Activated naive CD8-positive, alpha-beta T cell treated with anti-CD3 and anti-CD28 coated beads, Interleukin-2, amount 10 ng/mL, durations not matched to agents 7 days and 5 days (primary cell): ENCODE measurements around the gene FBLN5. TPM values are rescaled to one million over a fixed set of nuclear protein-coding genes. Genes with fewer than 3 reads are reported as not detected.

ENCODE experiments used
- ATAC-seq: fragments of 150-1000 bp; cut with Tn5 transposase; one replicate; pipeline ENCODE4 v1.10.0; 2021; ENCODE audit warnings: low read depth, moderate library complexity
- POLR2A ChIA-PET: fragments of 350-600 bp; sonication (Branson Sonifier 250); formaldehyde crosslinking; loops from one replicate; lab custom pipeline; 2021; ENCODE audit warnings: antibody characterized with exemption; lab: Charles Lee
- DNase-seq: peaks from one replicate; pipeline ENCODE4 v3.0.0; 2021
- H3K27ac Mint-ChIP-seq: one replicate; pipeline ENCODE4 v1.8.0; 2022; ENCODE audit warnings: mild to moderate bottlenecking, mixed read lengths
- H3K27me3 Mint-ChIP-seq: one replicate; pipeline ENCODE4 v1.8.0; 2022; ENCODE audit warnings: mild to moderate bottlenecking, moderate library complexity, mixed read lengths
- H3K36me3 Mint-ChIP-seq: one replicate; pipeline ENCODE4 v1.8.0; 2021; ENCODE audit warnings: mild to moderate bottlenecking, mixed read lengths
- H3K4me1 Mint-ChIP-seq: one replicate; pipeline ENCODE4 v1.8.0; 2021; ENCODE audit warnings: mixed read lengths
- H3K4me3 Mint-ChIP-seq: one replicate; pipeline ENCODE4 v1.8.0; 2022; ENCODE audit warnings: mild to moderate bottlenecking, moderate library complexity, mixed read lengths
- H3K9me3 Mint-ChIP-seq: one replicate; pipeline ENCODE4 v1.8.0; 2021; ENCODE audit warnings: mixed read lengths
- total RNA-seq, 2 experiments: library from RNA; stranded (reverse); gene quantifications; one replicate each; pipeline ENCODE4 v1.2.3, GENCODE V29; 2021

The FBLN5 gene
- total RNA-seq, 2 experiments from 2014 or later: 2.4 to 3.5 TPM

GRCh38 chr14:91963465-91963864 lies 16.0 kb upstream of the FBLN5 start:
- no peak overlapping the region for H3K4me3 Mint-ChIP-seq
- no peak for DNase-seq
- POLR2A ChIA-PET: interaction anchor here (0.7 kb wide), 1 partner anchor 27 kb away, joined by 4 read pairs; no protein-coding TSS in a partner anchor
- no peak for ATAC-seq
- H3K9me3 Mint-ChIP-seq: no peaks in the 10 kb centered on the region
- H3K4me1 Mint-ChIP-seq: peaks cover 4% of the 10 kb centered on the region
- H3K27ac Mint-ChIP-seq: no peak overlapping the region
- H3K36me3 Mint-ChIP-seq: peaks cover 6% of the 10 kb centered on the region
- H3K27me3 Mint-ChIP-seq: no peaks in the 10 kb centered on the region

DNA sequence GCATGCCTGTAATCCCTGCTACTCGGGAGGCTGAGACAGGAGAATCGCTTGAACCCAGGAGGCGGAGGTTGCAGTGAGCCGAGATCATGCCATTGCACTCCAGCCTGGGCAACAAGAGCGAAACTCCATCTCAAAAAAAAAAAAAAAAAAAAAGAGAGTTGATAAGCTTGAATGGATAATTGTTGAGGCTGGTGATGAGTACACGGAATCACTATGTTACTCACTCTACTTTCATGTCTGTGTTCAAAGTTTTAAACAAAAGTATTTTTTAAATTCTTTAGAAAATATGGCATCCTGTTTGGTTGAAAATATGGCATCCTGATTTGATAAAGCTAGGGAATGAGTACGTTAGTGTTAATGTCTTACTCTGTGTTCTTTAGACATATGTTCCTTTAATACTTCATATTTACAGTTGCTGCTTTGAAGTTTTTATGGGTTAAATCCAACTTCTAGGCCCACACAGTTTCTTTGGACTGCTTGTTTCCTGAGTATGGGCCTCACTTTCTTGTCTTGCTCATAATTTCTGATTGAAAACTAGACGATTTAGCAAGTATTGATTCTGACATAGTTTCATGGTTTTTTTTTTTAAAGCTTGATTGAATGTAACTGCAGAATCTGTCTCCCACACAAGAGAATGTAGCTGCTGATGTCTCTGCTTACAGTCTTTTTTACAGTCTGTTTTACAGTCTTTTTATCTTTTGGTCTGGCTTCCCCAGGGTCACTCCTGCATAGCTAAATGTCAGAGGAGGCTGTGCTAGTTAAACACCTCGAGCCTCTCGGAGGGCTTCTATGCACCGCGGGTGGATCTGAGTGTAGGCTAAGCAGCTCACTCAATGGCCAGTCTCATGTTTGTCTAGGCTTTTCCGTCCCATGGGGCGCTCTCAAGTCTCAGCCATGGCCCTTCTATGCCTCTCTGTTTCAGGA lies 14.1 kb upstream of the FBLN5 start:
- no peaks in the 10 kb centered on the region for H3K36me3 Mint-ChIP-seq
- no peak overlapping the region for H3K27ac Mint-ChIP-seq
- no peak overlapping the region for H3K4me3 Mint-ChIP-seq
- no peaks in the 10 kb centered on the region for H3K9me3 Mint-ChIP-seq
- ATAC-seq: no peak
- POLR2A ChIA-PET: no interaction called here
- DNase-seq: no peak
- no peaks in the 10 kb centered on the region for H3K4me1 Mint-ChIP-seq
- peaks cover 2% of the 10 kb centered on the region for H3K27me3 Mint-ChIP-seq

GRCh38 chr14:91957876-91958313 lies 10.4 kb upstream of the FBLN5 start:
- DNase-seq: no peak
- Mint-ChIP-seq H3K36me3 (no peaks in the 10 kb centered on the region), H3K27me3 (peaks cover 18% of the 10 kb centered on the region), H3K27ac (no peak overlapping the region), H3K4me1 (no peaks in the 10 kb centered on the region), H3K4me3 (no peak overlapping the region), H3K9me3 (no peaks in the 10 kb centered on the region)
- ATAC-seq: no peak
- POLR2A ChIA-PET: no interaction called here

GRCh38 chr14:91956616-91957015 lies 9.1 kb upstream of the FBLN5 start:
- no peaks in the 10 kb centered on the region for H3K4me1 Mint-ChIP-seq
- no peaks in the 10 kb centered on the region for H3K9me3 Mint-ChIP-seq
- ATAC-seq (no peak), DNase-seq (no peak)
- no peak overlapping the region for H3K27ac Mint-ChIP-seq
- no peaks in the 10 kb centered on the region for H3K36me3 Mint-ChIP-seq
- POLR2A ChIA-PET: interaction anchor here (1.2 kb wide), 1 partner anchor 10 kb away, joined by 3 read pairs; no protein-coding TSS in a partner anchor
- no peak overlapping the region for H3K4me3 Mint-ChIP-seq
- H3K27me3 Mint-ChIP-seq: peaks cover 23% of the 10 kb centered on the region

DNA sequence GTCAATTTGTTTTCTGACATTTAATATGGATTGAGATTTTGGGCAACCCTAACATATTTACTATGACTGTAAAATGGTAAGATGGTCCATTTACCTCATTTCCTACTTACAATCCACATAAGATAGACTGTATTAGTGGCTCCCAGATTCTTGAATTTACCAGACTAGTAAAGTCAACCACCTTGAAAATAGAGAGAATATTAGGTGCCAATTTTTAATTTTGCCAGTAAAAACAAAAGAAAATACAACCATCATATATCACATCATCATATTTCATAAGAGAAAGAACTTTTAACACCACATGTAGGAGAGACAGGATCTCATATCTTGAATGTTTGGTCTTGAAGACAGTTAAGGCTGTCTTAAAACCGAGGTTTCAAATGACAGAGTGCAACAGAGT lies 7.7 kb upstream of the FBLN5 start:
- POLR2A ChIA-PET: no interaction called here
- Mint-ChIP-seq H3K36me3 (no peaks in the 10 kb centered on the region), H3K27ac (no peak overlapping the region), H3K9me3 (no peaks in the 10 kb centered on the region), H3K27me3 (peaks cover 27% of the 10 kb centered on the region), H3K4me3 (no peak overlapping the region), H3K4me1 (no peaks in the 10 kb centered on the region)
- no peak for ATAC-seq
- DNase-seq: no peak

GRCh38 chr14:91953170-91953985 lies 5.9 kb upstream of the FBLN5 start:
- no peak for ATAC-seq
- no peaks in the 10 kb centered on the region for H3K9me3 Mint-ChIP-seq
- H3K27me3 Mint-ChIP-seq: peaks cover 41% of the 10 kb centered on the region
- H3K4me1 Mint-ChIP-seq: no peaks in the 10 kb centered on the region
- POLR2A ChIA-PET: no interaction called here
- H3K4me3 Mint-ChIP-seq: no peak overlapping the region
- H3K36me3 Mint-ChIP-seq: no peaks in the 10 kb centered on the region
- DNase-seq: no peak
- H3K27ac Mint-ChIP-seq: no peak overlapping the region

- peaks cover 50% of the 10 kb centered on the region for H3K27me3 Mint-ChIP-seq
- POLR2A ChIA-PET: interaction anchor here (1.0 to 1.2 kb wide), 2 partner anchors 93 to 437 kb away, joined by 3 read pairs; partner anchors contain the start of genes PPP4R3A and TRIP11
- H3K4me3 Mint-ChIP-seq: peak overlapping the region; percentile 89
- DNase-seq (no peak), ATAC-seq (peak; percentile 17)
- no peaks in the 10 kb centered on the region for H3K36me3 Mint-ChIP-seq
- H3K9me3 Mint-ChIP-seq: no peaks in the 10 kb centered on the region
- peaks cover 16% of the 10 kb centered on the region for H3K4me1 Mint-ChIP-seq
- H3K27ac Mint-ChIP-seq: no peak overlapping the region
Observed at GRCh38 chr14:91946622-91947474, 646 bp downstream of the FBLN5 start.

DNA sequence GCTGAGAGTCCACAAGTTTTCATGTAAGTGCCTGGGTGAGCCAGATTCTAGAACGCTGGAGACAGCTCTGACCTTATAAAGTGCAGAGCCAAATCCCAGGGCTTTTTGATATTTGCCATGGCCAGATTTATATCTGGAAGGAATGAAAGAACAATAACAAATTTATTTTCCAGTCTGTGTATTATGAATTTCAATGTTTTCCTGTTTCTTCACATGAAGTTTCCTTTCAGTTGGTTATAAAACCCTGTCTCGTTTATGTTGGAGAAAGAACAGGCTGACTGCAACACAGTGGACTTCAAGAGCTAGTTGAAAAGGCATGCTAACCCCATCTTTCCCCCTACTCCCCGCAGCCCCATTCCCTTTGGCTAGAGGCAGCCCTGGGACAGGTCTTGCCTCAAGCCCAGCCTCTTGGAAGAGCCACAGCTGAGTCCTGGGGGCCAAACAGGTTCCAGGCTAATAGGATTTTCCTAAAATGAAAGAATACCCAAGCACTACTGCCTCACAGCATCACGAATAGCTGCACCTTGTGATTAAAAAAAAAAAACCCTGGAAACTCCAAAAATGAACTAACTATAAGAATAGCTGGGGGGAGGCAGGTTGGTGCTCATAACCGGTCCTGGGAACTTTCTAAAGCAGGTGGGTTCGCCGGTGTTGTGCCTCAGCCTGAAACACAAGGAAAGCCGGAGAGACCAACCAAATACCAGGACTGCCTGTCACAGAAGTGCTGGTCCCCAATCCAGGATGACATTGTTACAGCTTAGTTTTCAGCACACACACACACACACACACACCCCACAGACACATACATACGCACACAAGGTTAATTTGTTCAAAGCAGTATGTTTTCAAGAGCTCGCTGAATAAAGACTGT lies 1.5 kb downstream of the FBLN5 start:
- Mint-ChIP-seq H3K27me3 (peaks cover 50% of the 10 kb centered on the region), H3K4me3 (no peak overlapping the region)

GRCh38 chr14:91942946-91943345 lies 4.5 kb downstream of the FBLN5 start:
- H3K36me3 Mint-ChIP-seq: no peaks in the 10 kb centered on the region
- DNase-seq (no peak), ATAC-seq (no peak)
- H3K27ac Mint-ChIP-seq: no peak overlapping the region
- POLR2A ChIA-PET: no interaction called here
- no peak overlapping the region for H3K4me3 Mint-ChIP-seq
- no peaks in the 10 kb centered on the region for H3K9me3 Mint-ChIP-seq
- H3K4me1 Mint-ChIP-seq: peaks cover 21% of the 10 kb centered on the region
- H3K27me3 Mint-ChIP-seq: peaks cover 30% of the 10 kb centered on the region

More for the DNA sequence above, 1.5 kb downstream of the FBLN5 start:
- ATAC-seq (no peak), DNase-seq (no peak)
- H3K27ac Mint-ChIP-seq: no peak overlapping the region
- no peaks in the 10 kb centered on the region for H3K36me3 Mint-ChIP-seq
- no peaks in the 10 kb centered on the region for H3K9me3 Mint-ChIP-seq
- POLR2A ChIA-PET: interaction anchor here (1.0 kb wide), 1 partner anchor 94 kb away, joined by 3 read pairs; the partner anchor contains the start of gene TRIP11
- H3K4me1 Mint-ChIP-seq: peaks cover 21% of the 10 kb centered on the region

DNA sequence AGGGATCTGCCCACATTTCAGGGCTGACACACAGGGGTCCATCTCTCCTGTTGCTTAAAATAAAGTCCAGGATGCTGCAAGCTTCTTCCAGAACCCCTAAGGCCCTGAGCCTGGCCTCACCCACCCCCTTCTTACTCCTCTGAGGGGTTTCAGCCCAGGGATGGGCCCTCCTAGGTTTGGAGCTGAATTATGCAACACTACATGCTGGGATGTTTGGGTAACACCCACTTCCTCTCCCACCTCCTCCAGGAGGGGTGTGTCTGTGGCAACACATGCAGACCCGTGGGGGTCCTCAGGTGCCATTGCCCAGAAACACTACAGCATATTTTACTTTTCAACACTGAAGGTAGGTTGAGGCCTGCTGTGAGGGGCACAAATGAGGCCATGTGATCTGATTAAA lies 5.4 kb downstream of the FBLN5 start:
- Mint-ChIP-seq H3K36me3 (no peaks in the 10 kb centered on the region), H3K4me1 (peaks cover 21% of the 10 kb centered on the region), H3K4me3 (no peak overlapping the region), H3K9me3 (no peaks in the 10 kb centered on the region), H3K27ac (no peak overlapping the region), H3K27me3 (peaks cover 26% of the 10 kb centered on the region)
- DNase-seq (no peak), ATAC-seq (no peak)
- POLR2A ChIA-PET: no interaction called here

DNA sequence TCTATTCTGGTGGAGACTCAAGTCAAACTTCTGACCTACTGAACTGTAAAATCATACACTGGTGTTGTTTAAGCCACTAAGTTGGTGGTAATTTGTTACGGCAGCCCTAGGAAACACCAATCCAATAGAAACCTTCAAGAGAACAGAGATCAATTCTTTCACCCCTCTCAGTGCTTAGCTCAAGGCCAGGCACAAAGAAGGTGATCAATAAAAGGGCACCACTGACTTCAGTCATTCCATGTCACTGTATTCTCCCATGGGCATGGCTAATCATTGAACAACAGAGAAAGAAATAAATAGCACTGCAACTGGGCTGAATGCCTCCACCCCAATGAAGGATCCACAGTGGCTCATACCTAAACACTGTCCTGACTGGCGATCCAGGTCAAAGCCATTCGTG lies 7.3 kb downstream of the FBLN5 start:
- POLR2A ChIA-PET: no interaction called here
- H3K36me3 Mint-ChIP-seq: no peaks in the 10 kb centered on the region
- DNase-seq (no peak), ATAC-seq (no peak)
- peaks cover 16% of the 10 kb centered on the region for H3K4me1 Mint-ChIP-seq
- no peak overlapping the region for H3K4me3 Mint-ChIP-seq
- no peak overlapping the region for H3K27ac Mint-ChIP-seq
- no peaks in the 10 kb centered on the region for H3K9me3 Mint-ChIP-seq
- H3K27me3 Mint-ChIP-seq: peaks cover 12% of the 10 kb centered on the region

DNA sequence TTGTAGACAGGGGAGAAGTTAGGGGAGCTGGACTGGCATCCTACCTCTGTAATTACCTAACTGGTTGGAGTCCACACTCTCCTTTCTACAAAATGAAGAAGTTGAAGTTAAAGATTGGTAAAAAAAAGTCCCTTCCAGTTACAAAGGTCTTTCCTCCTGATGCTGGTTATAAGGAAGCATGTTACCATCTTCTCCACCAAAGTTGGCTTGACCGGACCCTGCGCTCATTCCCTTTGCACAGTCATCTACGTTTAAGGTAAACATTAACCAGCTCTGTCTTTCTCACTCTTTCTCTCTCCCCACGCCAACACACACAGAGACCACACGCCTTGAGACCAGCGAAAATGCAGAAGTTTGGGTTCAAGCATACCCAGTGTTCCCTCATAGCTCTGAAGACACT lies 11.9 kb downstream of the FBLN5 start:
- Mint-ChIP-seq H3K27me3 (peaks cover 8% of the 10 kb centered on the region), H3K4me3 (no peak overlapping the region), H3K4me1 (no peaks in the 10 kb centered on the region), H3K27ac (no peak overlapping the region), H3K36me3 (no peaks in the 10 kb centered on the region), H3K9me3 (no peaks in the 10 kb centered on the region)
- DNase-seq (no peak), ATAC-seq (no peak)
- POLR2A ChIA-PET: no interaction called here
